VCaP (cell line): ENCODE data around the gene DGKZ.

Source experiments
- H3K27ac ChIP-seq: fragments of 450-650 bp; 2 replicates; pipeline ENCODE4 v1.5.1; 2017
- TF ChIP-seq, protein P1 (sequence below): fragments of 450-650 bp; conservative IDR thresholded peaks from 2 replicates; pipeline ENCODE4 v1.5.1; 2017; ENCODE audit warnings: mild to moderate bottlenecking, moderate library complexity

DGKZ gene

DNA sequence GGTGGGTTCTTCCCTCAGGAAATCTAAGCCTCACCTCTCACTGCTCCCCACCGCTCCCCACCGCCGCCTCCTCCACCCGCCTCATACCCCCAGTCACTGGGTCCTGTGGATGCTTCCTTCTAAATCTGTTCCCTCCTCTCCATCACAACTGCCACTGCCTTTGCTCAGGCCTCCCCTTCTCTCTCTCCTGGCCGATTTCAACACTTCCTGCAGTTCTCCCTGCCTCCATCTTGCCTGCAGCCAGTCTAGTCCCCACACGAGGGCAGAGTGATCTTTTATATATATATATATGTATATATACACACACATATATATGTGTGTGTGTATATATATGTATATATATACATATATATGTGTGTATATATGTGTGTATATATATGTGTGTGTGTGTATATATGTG lies 42.0 kb upstream of the DGKZ start:
- no peak overlapping the region for H3K27ac ChIP-seq
- TF ChIP-seq, protein P1, sequence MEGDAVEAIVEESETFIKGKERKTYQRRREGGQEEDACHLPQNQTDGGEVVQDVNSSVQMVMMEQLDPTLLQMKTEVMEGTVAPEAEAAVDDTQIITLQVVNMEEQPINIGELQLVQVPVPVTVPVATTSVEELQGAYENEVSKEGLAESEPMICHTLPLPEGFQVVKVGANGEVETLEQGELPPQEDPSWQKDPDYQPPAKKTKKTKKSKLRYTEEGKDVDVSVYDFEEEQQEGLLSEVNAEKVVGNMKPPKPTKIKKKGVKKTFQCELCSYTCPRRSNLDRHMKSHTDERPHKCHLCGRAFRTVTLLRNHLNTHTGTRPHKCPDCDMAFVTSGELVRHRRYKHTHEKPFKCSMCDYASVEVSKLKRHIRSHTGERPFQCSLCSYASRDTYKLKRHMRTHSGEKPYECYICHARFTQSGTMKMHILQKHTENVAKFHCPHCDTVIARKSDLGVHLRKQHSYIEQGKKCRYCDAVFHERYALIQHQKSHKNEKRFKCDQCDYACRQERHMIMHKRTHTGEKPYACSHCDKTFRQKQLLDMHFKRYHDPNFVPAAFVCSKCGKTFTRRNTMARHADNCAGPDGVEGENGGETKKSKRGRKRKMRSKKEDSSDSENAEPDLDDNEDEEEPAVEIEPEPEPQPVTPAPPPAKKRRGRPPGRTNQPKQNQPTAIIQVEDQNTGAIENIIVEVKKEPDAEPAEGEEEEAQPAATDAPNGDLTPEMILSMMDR: no peak

DNA sequence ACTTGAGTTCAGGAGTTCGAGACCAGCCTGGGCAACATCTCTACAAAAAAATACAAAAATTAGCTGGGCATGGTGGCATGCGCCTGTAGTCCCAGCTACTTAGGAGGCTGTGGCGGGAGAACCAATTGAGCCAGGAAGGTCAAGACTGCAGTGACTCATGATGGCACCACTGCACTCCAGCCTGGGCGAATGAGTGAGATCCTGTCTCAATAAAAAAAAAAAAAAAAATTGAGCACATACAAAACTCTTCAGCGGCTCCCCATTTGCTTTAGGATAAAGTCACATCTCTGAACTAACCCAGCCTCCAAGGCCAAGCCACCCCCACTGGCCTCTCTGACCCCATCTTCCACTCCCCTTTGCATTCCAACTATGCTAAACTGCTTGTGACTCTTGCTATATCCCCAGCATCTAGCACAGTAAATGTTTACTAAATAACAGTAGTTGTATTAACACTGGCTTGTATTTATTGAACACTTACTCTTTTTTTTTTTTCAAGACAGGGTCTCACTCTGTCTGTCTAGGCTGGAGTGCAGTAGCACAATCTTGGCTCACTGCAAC lies 40.9 kb upstream of the DGKZ start:
- TF ChIP-seq, protein P1: no peak
- H3K27ac ChIP-seq: no peak overlapping the region

DNA sequence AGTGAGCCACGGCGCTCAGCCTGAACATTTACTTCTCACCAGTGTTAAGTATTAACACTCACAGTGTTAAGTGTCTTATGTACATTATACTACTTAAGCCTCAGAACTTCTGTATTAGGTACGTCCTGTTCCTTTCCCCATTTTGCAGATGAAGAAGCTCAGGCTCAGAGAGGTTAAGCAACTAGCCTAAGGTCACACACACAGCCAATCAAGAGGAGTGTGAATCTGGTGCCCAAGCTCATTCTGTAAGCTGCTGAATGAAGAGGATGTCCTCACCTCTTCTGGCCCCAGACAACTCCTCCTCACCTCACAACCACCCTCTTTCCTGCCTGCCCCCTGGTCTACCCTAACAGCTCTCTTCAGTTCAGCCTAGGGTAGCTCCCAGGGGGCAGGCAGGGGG lies 39.9 kb upstream of the DGKZ start:
- TF ChIP-seq, protein P1: no peak
- no peak overlapping the region for H3K27ac ChIP-seq

DNA sequence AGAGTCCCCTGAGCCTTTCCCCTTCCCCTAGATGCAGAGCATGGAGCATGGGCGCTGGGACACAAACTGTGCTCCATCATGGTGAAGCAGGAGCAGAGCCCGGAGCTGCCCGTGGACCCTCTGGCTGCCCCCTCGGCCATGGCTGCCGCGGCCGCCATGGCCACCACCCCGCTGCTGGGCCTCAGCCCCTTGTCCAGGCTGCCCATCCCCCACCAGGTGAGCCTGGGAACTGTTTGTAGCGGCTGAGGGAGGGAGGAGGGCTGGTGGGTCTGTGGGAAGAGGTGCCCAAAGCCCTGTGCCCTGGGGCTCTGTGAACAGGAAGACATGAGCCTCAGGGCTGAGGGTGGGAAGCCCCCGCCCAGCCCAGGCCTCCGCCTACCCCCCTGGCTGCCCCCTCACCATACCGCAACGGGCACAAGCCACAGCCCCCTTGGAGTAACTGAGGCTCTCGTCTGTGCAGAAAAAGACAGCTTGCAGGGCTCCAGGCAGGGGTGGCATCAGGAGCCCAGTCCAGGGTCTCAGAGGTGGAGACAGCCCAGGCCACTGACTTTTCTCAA lies 39.4 kb upstream of the DGKZ start:
- TF ChIP-seq, protein P1: no peak

DNA sequence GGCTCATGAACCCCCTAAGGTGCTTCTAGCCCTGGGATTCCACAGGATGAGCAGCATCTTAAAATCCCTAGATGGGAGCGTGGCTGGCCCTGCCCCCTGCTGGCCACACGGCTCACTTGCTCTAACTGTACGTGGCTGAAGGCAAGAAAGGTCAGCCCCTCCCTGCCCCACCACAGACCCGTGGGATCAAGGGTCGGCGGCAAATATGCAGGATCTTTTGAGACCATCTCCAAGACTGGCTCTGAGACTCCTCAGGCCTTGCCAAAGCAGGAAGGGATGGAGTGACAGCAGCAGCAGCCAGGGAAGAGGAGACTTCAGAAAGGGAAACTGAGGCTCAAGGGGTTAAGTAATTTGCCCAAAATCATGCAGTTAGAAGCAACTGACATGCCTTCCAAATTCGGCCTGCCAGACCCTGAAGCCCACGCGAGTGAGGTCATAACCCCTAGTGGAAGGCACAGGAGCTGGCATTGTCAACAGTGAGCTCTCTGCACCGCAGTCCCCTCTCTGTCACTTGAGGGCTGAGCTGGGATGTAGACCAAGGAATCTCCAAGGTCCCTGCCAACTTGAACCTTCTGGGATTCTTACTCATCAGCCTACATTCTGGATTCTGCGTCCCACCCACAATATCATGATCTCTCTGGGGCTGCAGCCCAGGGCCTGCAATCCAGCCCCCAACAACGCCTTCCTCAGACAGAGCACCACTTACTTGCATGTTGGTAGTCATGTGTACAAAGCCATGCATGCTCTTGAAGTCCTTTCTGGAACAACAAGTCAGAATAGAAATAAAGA lies 38.4 kb upstream of the DGKZ start:
- H3K27ac ChIP-seq: no peak overlapping the region

More for the DNA sequence above, 39.4 kb upstream of the DGKZ start:
- no peak overlapping the region for H3K27ac ChIP-seq

DNA sequence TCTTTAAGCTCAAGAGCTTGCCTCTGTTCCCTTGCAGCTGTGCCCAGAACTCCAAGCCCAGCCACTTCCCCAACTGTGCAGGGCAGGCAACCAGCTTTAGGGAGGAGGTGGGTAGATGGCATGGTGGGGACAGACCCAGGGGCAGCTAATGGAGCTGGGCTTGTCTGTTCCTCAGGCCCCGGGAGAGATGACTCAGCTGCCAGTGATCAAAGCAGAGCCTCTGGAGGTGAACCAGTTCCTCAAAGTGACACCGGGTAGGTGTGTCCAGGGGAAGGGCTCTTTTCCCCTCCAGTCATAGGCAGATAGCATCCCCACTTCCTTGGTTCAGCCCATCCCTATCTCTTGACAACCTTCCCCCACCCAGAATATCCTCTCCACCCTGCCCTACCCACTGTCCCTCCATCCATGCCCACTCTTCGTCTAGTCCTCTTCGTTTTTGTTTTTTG lies 37.4 kb upstream of the DGKZ start:
- no peak overlapping the region for H3K27ac ChIP-seq
- TF ChIP-seq, protein P1: no peak

More for the DNA sequence above, 38.4 kb upstream of the DGKZ start:
- TF ChIP-seq, protein P1: peak; percentile 85

DNA sequence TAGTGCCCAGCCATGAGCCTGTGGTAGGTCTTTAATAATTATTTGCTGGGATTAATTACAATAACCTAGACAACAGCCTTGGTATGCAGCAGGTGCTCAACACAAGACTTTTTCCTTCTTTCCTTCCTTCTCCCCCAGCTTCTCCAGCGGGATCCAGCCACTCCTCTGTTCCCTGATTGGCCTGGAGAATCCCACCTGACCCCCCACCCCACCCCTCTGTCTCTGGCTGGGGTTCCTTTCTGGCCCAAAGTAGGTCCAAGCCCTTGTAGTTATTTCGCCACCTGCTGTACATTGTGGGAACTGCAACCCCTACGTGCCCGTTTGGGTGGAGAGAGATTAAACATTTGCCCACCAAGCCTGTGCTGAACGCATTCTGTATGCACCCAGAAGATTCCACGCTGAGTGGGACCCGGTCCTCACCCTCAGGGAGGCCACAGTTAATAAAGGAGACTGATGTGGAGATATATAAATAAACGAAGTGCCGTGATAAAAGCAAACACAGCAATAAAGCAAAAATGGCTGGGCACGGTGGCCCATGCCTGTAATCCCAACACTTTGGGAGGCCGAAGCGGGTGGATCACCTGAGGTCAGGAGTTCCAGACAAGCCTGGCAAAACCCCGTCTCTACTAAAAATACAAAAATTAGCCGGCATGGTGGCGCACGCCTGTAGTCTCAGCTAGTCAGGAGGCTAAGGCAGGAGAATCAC lies 32.1 kb upstream of the DGKZ start:
- no peak overlapping the region for H3K27ac ChIP-seq
- TF ChIP-seq, protein P1: peak; percentile 80
